ENCODE measurements around the gene OTOP3.

DNA sequence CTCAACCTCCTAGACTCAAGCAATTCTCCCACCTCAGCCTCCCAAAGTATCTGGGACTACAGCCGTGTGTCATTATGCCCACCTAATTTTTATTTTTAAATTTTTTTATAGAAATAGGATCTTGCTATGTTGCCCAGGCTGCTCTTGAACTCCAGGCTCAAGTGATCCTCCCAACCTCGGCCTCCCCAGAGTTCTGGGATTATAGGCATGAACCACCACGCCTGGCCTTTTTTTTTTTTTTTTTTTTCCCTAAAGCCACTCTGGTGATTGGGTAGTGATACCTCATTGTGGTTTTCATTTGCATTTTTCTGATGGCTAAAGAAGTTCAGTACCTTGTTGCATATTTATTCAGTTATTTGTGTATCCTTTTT is 50.5 kb downstream of the OTOP3 start:
- TF ChIP-seq, protein P1, sequence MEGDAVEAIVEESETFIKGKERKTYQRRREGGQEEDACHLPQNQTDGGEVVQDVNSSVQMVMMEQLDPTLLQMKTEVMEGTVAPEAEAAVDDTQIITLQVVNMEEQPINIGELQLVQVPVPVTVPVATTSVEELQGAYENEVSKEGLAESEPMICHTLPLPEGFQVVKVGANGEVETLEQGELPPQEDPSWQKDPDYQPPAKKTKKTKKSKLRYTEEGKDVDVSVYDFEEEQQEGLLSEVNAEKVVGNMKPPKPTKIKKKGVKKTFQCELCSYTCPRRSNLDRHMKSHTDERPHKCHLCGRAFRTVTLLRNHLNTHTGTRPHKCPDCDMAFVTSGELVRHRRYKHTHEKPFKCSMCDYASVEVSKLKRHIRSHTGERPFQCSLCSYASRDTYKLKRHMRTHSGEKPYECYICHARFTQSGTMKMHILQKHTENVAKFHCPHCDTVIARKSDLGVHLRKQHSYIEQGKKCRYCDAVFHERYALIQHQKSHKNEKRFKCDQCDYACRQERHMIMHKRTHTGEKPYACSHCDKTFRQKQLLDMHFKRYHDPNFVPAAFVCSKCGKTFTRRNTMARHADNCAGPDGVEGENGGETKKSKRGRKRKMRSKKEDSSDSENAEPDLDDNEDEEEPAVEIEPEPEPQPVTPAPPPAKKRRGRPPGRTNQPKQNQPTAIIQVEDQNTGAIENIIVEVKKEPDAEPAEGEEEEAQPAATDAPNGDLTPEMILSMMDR (IDR thresholded peaks at IDR 0.05; ENCODE audit: low read depth, low read length): no peak
- no peak for TF ChIP-seq EZH2phosphoT487 (IDR thresholded peaks at IDR 0.05; ENCODE audit: low read depth)

Data from OCI-LY3 (cell line).